Neural cell (in vitro differentiated cells): ENCODE data around the gene DSG4. TPM values are rescaled to one million over a fixed set of nuclear protein-coding genes. Genes with fewer than 3 reads are reported as not detected.

Experiments
- H2AFZ ChIP-seq: fragments of 200-600, 300-800 bp; sonication (generic), shearing (Covaris generic); 2 replicates; pipeline ENCODE4 v1.6.0; 2014; ENCODE audit warnings: low read depth, mild to moderate bottlenecking, antibody characterized with exemption, low read length, moderate library complexity
- H3F3A ChIP-seq: fragments of 200-600 bp; shearing (Covaris generic); 2 replicates; pipeline ENCODE4 v1.6.1; 2016; ENCODE audit warnings: mild to moderate bottlenecking, moderate library complexity, mixed read lengths, antibody characterized with exemption, low read length; ENCODE audit not compliant: insufficient read depth, poor library complexity, severe bottlenecking
- H3K27ac ChIP-seq: fragments of 200-600, 300-800 bp; sonication (generic), shearing (Covaris generic); 2 replicates; pipeline ENCODE4 v1.5.1; 2014; ENCODE audit warnings: mild to moderate bottlenecking, low read length, moderate library complexity
- H3K27me3 ChIP-seq: fragments of 300-800, 200-600 bp; sonication (generic), shearing (Covaris generic); 2 replicates; pipeline ENCODE4 v1.6.0; 2014; ENCODE audit warnings: mild to moderate bottlenecking, low read depth, low read length, moderate library complexity; ENCODE audit not compliant: insufficient read depth
- H3K36me3 ChIP-seq: fragments of 300-800, 200-600 bp; sonication (generic), shearing (Covaris generic); 2 replicates; pipeline ENCODE4 v1.5.1; 2014; ENCODE audit warnings: mild to moderate bottlenecking, antibody characterized with exemption, low read length, moderate library complexity; ENCODE audit not compliant: insufficient read depth
- H3K4me2 ChIP-seq: fragments of 300-800, 200-600 bp; sonication (generic), shearing (Covaris generic); 2 replicates; pipeline ENCODE4 v1.6.0; 2014; ENCODE audit warnings: mild to moderate bottlenecking, low read length
- H3K4me3 ChIP-seq: fragments of 300-800, 200-600 bp; sonication (generic), shearing (Covaris generic); 2 replicates; pipeline ENCODE4 v1.5.1; 2014; ENCODE audit warnings: mild to moderate bottlenecking, low read length, moderate library complexity
- H3K79me2 ChIP-seq: fragments of 200-600 bp; shearing (Covaris generic); replicated peaks from 2 replicates; pipeline ENCODE4 v1.6.0; 2014; ENCODE audit warnings: mild to moderate bottlenecking, low read length, moderate library complexity; ENCODE audit not compliant: insufficient read depth
- H3K9ac ChIP-seq: fragments of 300-800, 200-600 bp; sonication (generic), shearing (Covaris generic); 2 replicates; pipeline ENCODE4 v1.6.1; 2016; ENCODE audit warnings: mild to moderate bottlenecking, low read length, mixed read lengths
- H3K9me2 ChIP-seq: fragments of 200-600 bp; shearing (Covaris generic); 2 replicates; pipeline ENCODE4 v1.6.1; 2016; ENCODE audit warnings: mild to moderate bottlenecking, low read length, mixed read lengths; ENCODE audit not compliant: insufficient read depth
- H3K9me3 ChIP-seq: fragments of 200-600, 300-800 bp; sonication (generic), shearing (Covaris generic); 2 replicates; pipeline ENCODE4 v1.6.1; 2016; ENCODE audit warnings: mild to moderate bottlenecking, mixed run types, low read length, moderate library complexity, mixed read lengths
- H4K20me1 ChIP-seq: fragments of 200-600 bp; shearing (Covaris generic); 2 replicates; pipeline ENCODE4 v1.6.1; 2016; ENCODE audit warnings: mild to moderate bottlenecking, mixed run types; ENCODE audit not compliant: insufficient read depth
- EP300 ChIP-seq: fragments of 450-650 bp; conservative IDR thresholded peaks from 2 replicates; pipeline ENCODE4 v1.6.1; 2014; ENCODE audit warnings: antibody characterized with exemption, mild to moderate bottlenecking, moderate library complexity; ENCODE audit not compliant: poor library complexity, severe bottlenecking
- EZH2 ChIP-seq: fragments of 200-600, 300-800 bp; shearing (Covaris generic), sonication (generic); IDR thresholded peaks from 2 replicates; pipeline ENCODE4 v1.6.1; 2014; ENCODE audit warnings: antibody characterized with exemption, low read length, borderline replicate concordance, mild to moderate bottlenecking; ENCODE audit not compliant: insufficient read depth, poor library complexity, severe bottlenecking
- MXI1 ChIP-seq: fragments of 450-650 bp; conservative IDR thresholded peaks from 2 replicates; pipeline ENCODE4 v1.6.1; 2014; ENCODE audit warnings: antibody characterized with exemption, mild to moderate bottlenecking; ENCODE audit not compliant: poor library complexity, severe bottlenecking
- POLR2AphosphoS5 ChIP-seq: IDR thresholded peaks from 2 replicates; pipeline ENCODE4 v1.6.1; 2012
- RAD21 ChIP-seq: fragments of 450-650 bp; conservative IDR thresholded peaks from 2 replicates; pipeline ENCODE4 v1.6.1; 2014; ENCODE audit warnings: antibody characterized with exemption, mild to moderate bottlenecking, moderate library complexity
- SMC3 ChIP-seq: fragments of 450-650 bp; conservative IDR thresholded peaks from 2 replicates; pipeline ENCODE4 v1.6.1; 2014; ENCODE audit warnings: antibody characterized with exemption, mild to moderate bottlenecking, moderate library complexity; ENCODE audit not compliant: poor library complexity
- TAF1 ChIP-seq: IDR thresholded peaks from 2 replicates; pipeline ENCODE4 v1.6.1; 2012; ENCODE audit warnings: low read depth
- polyA plus RNA-seq: library from polyadenylated mRNA; depleted of rRNA; stranded (reverse); fragments of >200 nt; gene quantifications from 2 replicates; pipeline ENCODE4 v1.2.3, GENCODE V29; 2014
- TF ChIP-seq, protein P1 (sequence below): fragments of 450-650 bp; IDR thresholded peaks from 2 replicates; pipeline ENCODE4 v1.5.1; 2014; ENCODE audit warnings: antibody characterized with exemption, mild to moderate bottlenecking, moderate library complexity; ENCODE audit not compliant: poor library complexity, severe bottlenecking
- TF ChIP-seq, protein P2 (sequence below): IDR thresholded peaks from 2 replicates; pipeline ENCODE4 v1.6.1; 2012; ENCODE audit warnings: borderline replicate concordance

Gene DSG4
- polyA plus RNA-seq, 1 donor from 2014 or later: not detected

DNA sequence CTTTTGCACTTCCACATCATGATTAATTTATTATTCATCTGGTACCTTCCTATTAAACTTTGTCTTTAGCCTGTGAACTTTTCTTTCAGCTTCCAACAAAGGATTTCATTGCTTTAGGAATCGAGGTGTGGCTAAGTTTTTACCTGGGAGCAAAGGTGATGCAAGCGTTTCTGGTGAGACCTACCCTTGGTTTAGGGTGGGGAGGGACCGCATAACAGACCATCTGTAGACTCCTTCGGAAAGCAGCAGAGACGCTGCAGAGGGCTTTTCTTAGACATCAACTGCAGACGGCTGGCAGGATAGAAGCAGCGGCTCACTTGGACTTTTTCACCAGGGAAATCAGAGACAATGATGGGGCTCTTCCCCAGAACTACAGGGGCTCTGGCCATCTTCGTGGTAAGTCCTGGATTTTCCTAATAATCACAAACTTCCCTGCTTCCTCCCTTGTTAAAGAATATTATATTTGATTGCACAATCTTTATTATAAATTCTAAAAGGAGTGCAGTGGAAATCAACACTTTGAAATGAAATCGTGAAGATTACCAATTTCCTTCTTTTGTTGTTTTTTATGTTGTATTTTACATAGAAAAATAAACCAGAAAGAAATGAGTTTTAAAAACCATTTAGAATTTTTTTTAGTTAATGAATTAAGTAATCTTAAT lies 71.1 kb downstream of the DSG4 start, which contains the start of gene DSG3:
Gene DSG3, plus strand, starts transcription at position 212 of the 662 bp plus-strand sequence. Its CDS starts 137 bp downstream, at position 349.
- H3K9ac ChIP-seq: no peak within 1 kb of the TSS
- H3K9me3 ChIP-seq: no peaks in the 10 kb centered on the region
- H3K36me3 ChIP-seq: no peaks in the 10 kb centered on the region
- H3K4me2 ChIP-seq: no peak within 1 kb of the TSS
- H3K27ac ChIP-seq: no peak within 1 kb of the TSS
- H3K4me3 ChIP-seq: no peak within 1 kb of the TSS
- H4K20me1 ChIP-seq: no peaks in the 10 kb centered on the region
- TF ChIP-seq, protein P1, sequence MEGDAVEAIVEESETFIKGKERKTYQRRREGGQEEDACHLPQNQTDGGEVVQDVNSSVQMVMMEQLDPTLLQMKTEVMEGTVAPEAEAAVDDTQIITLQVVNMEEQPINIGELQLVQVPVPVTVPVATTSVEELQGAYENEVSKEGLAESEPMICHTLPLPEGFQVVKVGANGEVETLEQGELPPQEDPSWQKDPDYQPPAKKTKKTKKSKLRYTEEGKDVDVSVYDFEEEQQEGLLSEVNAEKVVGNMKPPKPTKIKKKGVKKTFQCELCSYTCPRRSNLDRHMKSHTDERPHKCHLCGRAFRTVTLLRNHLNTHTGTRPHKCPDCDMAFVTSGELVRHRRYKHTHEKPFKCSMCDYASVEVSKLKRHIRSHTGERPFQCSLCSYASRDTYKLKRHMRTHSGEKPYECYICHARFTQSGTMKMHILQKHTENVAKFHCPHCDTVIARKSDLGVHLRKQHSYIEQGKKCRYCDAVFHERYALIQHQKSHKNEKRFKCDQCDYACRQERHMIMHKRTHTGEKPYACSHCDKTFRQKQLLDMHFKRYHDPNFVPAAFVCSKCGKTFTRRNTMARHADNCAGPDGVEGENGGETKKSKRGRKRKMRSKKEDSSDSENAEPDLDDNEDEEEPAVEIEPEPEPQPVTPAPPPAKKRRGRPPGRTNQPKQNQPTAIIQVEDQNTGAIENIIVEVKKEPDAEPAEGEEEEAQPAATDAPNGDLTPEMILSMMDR: no peak
- TF ChIP-seq POLR2AphosphoS5: no peak
- TF ChIP-seq RAD21: no peak
- TF ChIP-seq, protein P2, sequence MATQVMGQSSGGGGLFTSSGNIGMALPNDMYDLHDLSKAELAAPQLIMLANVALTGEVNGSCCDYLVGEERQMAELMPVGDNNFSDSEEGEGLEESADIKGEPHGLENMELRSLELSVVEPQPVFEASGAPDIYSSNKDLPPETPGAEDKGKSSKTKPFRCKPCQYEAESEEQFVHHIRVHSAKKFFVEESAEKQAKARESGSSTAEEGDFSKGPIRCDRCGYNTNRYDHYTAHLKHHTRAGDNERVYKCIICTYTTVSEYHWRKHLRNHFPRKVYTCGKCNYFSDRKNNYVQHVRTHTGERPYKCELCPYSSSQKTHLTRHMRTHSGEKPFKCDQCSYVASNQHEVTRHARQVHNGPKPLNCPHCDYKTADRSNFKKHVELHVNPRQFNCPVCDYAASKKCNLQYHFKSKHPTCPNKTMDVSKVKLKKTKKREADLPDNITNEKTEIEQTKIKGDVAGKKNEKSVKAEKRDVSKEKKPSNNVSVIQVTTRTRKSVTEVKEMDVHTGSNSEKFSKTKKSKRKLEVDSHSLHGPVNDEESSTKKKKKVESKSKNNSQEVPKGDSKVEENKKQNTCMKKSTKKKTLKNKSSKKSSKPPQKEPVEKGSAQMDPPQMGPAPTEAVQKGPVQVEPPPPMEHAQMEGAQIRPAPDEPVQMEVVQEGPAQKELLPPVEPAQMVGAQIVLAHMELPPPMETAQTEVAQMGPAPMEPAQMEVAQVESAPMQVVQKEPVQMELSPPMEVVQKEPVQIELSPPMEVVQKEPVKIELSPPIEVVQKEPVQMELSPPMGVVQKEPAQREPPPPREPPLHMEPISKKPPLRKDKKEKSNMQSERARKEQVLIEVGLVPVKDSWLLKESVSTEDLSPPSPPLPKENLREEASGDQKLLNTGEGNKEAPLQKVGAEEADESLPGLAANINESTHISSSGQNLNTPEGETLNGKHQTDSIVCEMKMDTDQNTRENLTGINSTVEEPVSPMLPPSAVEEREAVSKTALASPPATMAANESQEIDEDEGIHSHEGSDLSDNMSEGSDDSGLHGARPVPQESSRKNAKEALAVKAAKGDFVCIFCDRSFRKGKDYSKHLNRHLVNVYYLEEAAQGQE: no peak
- no peak for TF ChIP-seq EZH2
- no peak for TF ChIP-seq SMC3
- no peak for TF ChIP-seq MXI1
- TF ChIP-seq TAF1: no peak
- no peak for TF ChIP-seq EP300
- no peaks in the 10 kb centered on the region for H3K27me3 ChIP-seq
- no peaks in the 10 kb centered on the region for H3F3A ChIP-seq
- H2AFZ ChIP-seq: no peak within 1 kb of the TSS
- no peaks in the 10 kb centered on the region for H3K9me2 ChIP-seq
- no peaks in the 10 kb centered on the region for H3K79me2 ChIP-seq

DNA sequence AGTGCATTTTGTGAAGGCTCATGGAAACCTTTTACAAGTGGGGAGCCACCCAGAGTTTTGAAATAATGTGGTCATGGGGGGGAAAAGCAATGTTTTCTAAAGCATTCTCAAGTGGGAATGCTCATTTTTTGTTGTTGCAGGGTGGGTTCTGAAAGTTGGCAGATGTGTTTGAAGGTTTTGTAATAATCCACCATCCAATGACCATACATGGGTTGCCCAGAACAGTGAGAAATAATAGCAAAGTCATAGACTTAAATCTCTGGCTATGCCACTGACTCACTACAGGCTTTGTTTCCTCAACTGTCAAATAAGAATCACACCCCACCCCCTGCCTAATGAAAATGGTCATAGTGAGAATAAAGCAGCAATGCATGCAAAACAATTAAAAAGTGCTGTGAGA lies 73.8 kb downstream of the DSG4 start:
- H3K27ac ChIP-seq: no peak overlapping the region
- H3K27me3 ChIP-seq: no peaks in the 10 kb centered on the region
- H4K20me1 ChIP-seq: no peaks in the 10 kb centered on the region
- H3K4me2 ChIP-seq: no peak overlapping the region
- no peak overlapping the region for H3K9ac ChIP-seq
- H3K4me3 ChIP-seq: no peak overlapping the region
- no peaks in the 10 kb centered on the region for H3K9me2 ChIP-seq
- no peaks in the 10 kb centered on the region for H3F3A ChIP-seq
- H2AFZ ChIP-seq: no peak overlapping the region
- H3K79me2 ChIP-seq: no peaks in the 10 kb centered on the region
- no peaks in the 10 kb centered on the region for H3K36me3 ChIP-seq
- TF ChIP-seq EP300: no peak
- no peak for TF ChIP-seq TAF1
- H3K9me3 ChIP-seq: no peaks in the 10 kb centered on the region

DNA sequence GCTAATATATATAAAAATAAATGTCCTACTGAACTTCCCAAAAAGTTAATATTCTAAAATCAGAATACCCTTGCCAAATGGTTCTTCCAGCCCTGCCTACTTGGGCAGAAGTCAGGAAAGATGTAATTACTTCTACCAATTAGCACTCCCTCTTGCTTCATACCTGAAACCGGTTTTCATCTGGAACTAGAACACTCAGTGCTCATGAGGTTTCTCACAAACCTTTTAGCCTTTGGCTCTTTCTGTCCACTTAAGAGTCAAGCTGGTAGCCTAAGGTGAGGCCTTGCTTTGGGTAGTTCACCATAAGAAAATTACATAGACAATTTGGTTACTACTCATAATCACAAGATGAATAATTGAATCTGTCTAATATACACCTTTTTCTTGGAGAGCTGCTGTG lies 75.0 kb downstream of the DSG4 start:
- no peak overlapping the region for H3K4me3 ChIP-seq
- no peaks in the 10 kb centered on the region for H3K9me2 ChIP-seq
- no peak overlapping the region for H3K27ac ChIP-seq
- no peaks in the 10 kb centered on the region for H3K9me3 ChIP-seq
- H4K20me1 ChIP-seq: no peaks in the 10 kb centered on the region
- H3K4me2 ChIP-seq: no peak overlapping the region
- no peak overlapping the region for H3K9ac ChIP-seq
- TF ChIP-seq MXI1 (no peak), EP300 (no peak), TAF1 (no peak)
- TF ChIP-seq, protein P2: no peak
- no peaks in the 10 kb centered on the region for H3K27me3 ChIP-seq
- H3F3A ChIP-seq: no peaks in the 10 kb centered on the region
- H3K79me2 ChIP-seq: no peaks in the 10 kb centered on the region
- no peak overlapping the region for H2AFZ ChIP-seq
- no peaks in the 10 kb centered on the region for H3K36me3 ChIP-seq
